Measurements from ENCODE around the gene DCANP1.

DCANP1 gene

GRCh38 chr5:135476615-135477581 lies 29.8 kb upstream of the DCANP1 start:
- TF ChIP-seq EZH2phosphoT487 (IDR thresholded peaks at IDR 0.05; ENCODE audit: borderline replicate concordance), result no peak
- TF ChIP-seq, protein P1, sequence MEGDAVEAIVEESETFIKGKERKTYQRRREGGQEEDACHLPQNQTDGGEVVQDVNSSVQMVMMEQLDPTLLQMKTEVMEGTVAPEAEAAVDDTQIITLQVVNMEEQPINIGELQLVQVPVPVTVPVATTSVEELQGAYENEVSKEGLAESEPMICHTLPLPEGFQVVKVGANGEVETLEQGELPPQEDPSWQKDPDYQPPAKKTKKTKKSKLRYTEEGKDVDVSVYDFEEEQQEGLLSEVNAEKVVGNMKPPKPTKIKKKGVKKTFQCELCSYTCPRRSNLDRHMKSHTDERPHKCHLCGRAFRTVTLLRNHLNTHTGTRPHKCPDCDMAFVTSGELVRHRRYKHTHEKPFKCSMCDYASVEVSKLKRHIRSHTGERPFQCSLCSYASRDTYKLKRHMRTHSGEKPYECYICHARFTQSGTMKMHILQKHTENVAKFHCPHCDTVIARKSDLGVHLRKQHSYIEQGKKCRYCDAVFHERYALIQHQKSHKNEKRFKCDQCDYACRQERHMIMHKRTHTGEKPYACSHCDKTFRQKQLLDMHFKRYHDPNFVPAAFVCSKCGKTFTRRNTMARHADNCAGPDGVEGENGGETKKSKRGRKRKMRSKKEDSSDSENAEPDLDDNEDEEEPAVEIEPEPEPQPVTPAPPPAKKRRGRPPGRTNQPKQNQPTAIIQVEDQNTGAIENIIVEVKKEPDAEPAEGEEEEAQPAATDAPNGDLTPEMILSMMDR (conservative IDR thresholded peaks at IDR 0.05; ENCODE audit: low read length), result no peak
- Histone ChIP-seq H3K9me3 (ENCODE audit: insufficient read depth, low read depth, low read length) (no peaks in the 10 kb centered on the region), H3K4me2 (ENCODE audit: low read depth, low read length, poor library complexity, severe bottlenecking) (no peak overlapping the region), H3K36me3 (ENCODE audit: insufficient read depth, low read length) (no peaks in the 10 kb centered on the region), H2AFZ (ENCODE audit: low read length) (no peak overlapping the region), H3K4me3 (ENCODE audit: low read length, poor library complexity, severe bottlenecking) (no peak overlapping the region), H3F3A (ENCODE audit: low read depth) (no peaks in the 10 kb centered on the region), H3K4me1 (ENCODE audit: insufficient read depth, low read length, poor library complexity, severe bottlenecking) (no peaks in the 10 kb centered on the region), H3K79me2 (ENCODE audit: insufficient read depth, low read length) (no peaks in the 10 kb centered on the region), H3K27me3 (ENCODE audit: insufficient read depth, low read length, poor library complexity, severe bottlenecking) (no peaks in the 10 kb centered on the region), H3K9me2 (replicated peaks; ENCODE audit: low read depth, low read length) (no peaks in the 10 kb centered on the region), H4K20me1 (ENCODE audit: insufficient read depth, low read length, poor library complexity, severe bottlenecking) (no peaks in the 10 kb centered on the region), H3K9ac (ENCODE audit: low read depth, low read length, poor library complexity, severe bottlenecking) (no peak overlapping the region)

- no peaks in the 10 kb centered on the region for H3K27me3 ChIP-seq (ENCODE audit: insufficient read depth, low read length, poor library complexity, severe bottlenecking)
- H3K9ac ChIP-seq (ENCODE audit: low read depth, low read length, poor library complexity, severe bottlenecking), result no peak overlapping the region
- H3F3A ChIP-seq (ENCODE audit: low read depth), result no peaks in the 10 kb centered on the region
- no peak for TF ChIP-seq EZH2phosphoT487 (IDR thresholded peaks at IDR 0.05; ENCODE audit: borderline replicate concordance)
- TF ChIP-seq, protein P1 (conservative IDR thresholded peaks at IDR 0.05; ENCODE audit: low read length), result no peak
- H3K4me1 ChIP-seq (ENCODE audit: insufficient read depth, low read length, poor library complexity, severe bottlenecking), result no peaks in the 10 kb centered on the region
- no peaks in the 10 kb centered on the region for H3K36me3 ChIP-seq (ENCODE audit: insufficient read depth, low read length)
- H4K20me1 ChIP-seq (ENCODE audit: insufficient read depth, low read length, poor library complexity, severe bottlenecking), result no peaks in the 10 kb centered on the region
- H2AFZ ChIP-seq (ENCODE audit: low read length), result no peak overlapping the region
- H3K4me3 ChIP-seq (ENCODE audit: low read length, poor library complexity, severe bottlenecking), result no peak overlapping the region
- no peaks in the 10 kb centered on the region for H3K9me3 ChIP-seq (ENCODE audit: insufficient read depth, low read depth, low read length)
- H3K4me2 ChIP-seq (ENCODE audit: low read depth, low read length, poor library complexity, severe bottlenecking), result no peak overlapping the region
- H3K79me2 ChIP-seq (ENCODE audit: insufficient read depth, low read length), result no peaks in the 10 kb centered on the region
- no peaks in the 10 kb centered on the region for H3K9me2 ChIP-seq (replicated peaks; ENCODE audit: low read depth, low read length)
Measured at GRCh38 chr5:135473956-135474670, 27.0 kb upstream of the DCANP1 start.

GRCh38 chr5:135472141-135472540 lies 25.0 kb upstream of the DCANP1 start:
- no peaks in the 10 kb centered on the region for H3K36me3 ChIP-seq (ENCODE audit: insufficient read depth, low read length)
- TF ChIP-seq EZH2phosphoT487 (IDR thresholded peaks at IDR 0.05; ENCODE audit: borderline replicate concordance), result no peak
- TF ChIP-seq, protein P1 (conservative IDR thresholded peaks at IDR 0.05; ENCODE audit: low read length), result no peak
- H3K4me2 ChIP-seq (ENCODE audit: low read depth, low read length, poor library complexity, severe bottlenecking), result no peak overlapping the region
- no peaks in the 10 kb centered on the region for H3K9me3 ChIP-seq (ENCODE audit: insufficient read depth, low read depth, low read length)
- no peak overlapping the region for H2AFZ ChIP-seq (ENCODE audit: low read length)
- H3K9me2 ChIP-seq (replicated peaks; ENCODE audit: low read depth, low read length), result no peaks in the 10 kb centered on the region
- H3F3A ChIP-seq (ENCODE audit: low read depth), result no peaks in the 10 kb centered on the region
- H3K9ac ChIP-seq (ENCODE audit: low read depth, low read length, poor library complexity, severe bottlenecking), result no peak overlapping the region
- no peak overlapping the region for H3K4me3 ChIP-seq (ENCODE audit: low read length, poor library complexity, severe bottlenecking)
- H3K79me2 ChIP-seq (ENCODE audit: insufficient read depth, low read length), result no peaks in the 10 kb centered on the region
- H3K27me3 ChIP-seq (ENCODE audit: insufficient read depth, low read length, poor library complexity, severe bottlenecking), result no peaks in the 10 kb centered on the region
- H4K20me1 ChIP-seq (ENCODE audit: insufficient read depth, low read length, poor library complexity, severe bottlenecking), result no peaks in the 10 kb centered on the region
- H3K4me1 ChIP-seq (ENCODE audit: insufficient read depth, low read length, poor library complexity, severe bottlenecking), result no peaks in the 10 kb centered on the region

Data from Loucy (cell line).